DMS 273 (cell line): Measurements from ENCODE around the gene RBM47.
"Not testable (repeated sequence)": the region's sequence is repeated elsewhere in the genome, so short reads cannot be mapped to it uniquely, and the experiment has no call there.

ENCODE experiments used
- DNase-seq: peaks from one replicate; lab custom pipeline; 2025; ENCODE audit not compliant: unreplicated experiment; lab: John Stamatoyannopoulos, UW

RBM47 gene

DNA sequence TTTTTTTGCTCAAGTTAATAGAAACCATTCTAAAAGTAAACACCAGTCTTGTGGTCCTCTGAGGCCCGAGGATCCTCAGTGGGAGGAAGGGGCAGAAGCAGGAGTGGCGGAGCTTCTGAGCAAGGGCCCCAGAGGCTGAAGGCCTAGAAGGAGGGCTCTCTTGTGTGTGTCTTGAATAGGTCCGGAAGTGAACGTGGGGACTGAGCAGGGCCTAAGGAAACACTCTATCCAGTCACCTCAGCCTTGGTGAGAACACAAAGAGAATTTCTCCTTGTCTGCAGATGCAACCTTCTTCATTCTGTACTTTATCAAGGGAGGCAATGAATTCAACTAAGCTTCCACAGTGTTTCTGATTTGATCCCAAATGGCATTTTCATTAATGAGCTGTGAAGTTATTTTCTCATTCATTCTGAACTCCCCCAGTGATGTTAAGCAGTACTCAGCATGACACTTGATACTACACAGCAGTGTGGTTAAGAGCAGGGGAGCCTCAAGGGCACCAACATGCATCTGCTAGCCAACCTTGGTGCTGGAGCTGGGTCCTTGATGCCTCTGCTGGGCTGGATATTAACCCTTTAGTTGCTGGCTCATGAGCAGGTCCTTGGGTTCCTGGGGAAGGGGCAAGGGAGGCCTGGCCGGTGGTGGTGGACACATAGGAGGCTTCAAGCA lies 64.7 kb downstream of the RBM47 start:
- DNase-seq, result peak; percentile 20

DNA sequence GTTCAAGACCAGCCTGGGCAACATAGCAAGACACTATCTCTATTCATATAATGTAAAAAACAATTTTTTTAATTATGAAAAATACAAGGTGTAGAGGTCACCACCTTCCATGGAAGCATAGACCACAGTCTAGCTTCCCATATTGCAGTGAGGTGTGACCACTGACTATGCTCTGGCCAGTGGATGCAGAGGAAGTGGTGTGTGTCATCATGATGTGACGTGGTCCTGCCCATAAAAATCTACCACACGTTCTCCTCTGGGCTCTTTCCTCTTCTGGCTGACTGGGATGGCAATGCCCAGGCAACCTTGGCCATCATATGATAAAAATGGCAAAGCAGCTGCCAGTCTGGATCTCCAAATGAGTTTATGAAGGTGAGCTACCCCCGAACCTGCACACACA lies 65.7 kb downstream of the RBM47 start:
- no peak for DNase-seq

DNA sequence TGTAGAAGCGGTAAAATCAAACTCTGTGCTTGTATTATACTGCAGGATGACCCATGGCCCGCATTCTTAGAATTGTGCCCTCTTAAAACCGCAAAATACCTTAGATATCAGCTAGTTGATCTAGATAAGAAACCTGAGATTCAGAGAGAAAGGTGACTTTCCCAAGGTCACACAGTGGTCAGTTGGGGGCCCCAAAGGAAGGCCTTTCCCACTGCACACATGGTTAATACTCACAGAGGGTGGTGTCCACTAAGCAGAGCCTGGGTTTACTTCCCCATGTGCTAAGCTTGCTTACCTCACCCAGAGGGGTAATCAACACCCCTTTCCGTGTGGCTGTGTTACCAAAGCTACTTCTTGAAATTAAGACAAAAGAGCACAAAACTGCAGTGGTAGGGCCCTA lies 66.3 kb downstream of the RBM47 start:
- no peak for DNase-seq

DNA sequence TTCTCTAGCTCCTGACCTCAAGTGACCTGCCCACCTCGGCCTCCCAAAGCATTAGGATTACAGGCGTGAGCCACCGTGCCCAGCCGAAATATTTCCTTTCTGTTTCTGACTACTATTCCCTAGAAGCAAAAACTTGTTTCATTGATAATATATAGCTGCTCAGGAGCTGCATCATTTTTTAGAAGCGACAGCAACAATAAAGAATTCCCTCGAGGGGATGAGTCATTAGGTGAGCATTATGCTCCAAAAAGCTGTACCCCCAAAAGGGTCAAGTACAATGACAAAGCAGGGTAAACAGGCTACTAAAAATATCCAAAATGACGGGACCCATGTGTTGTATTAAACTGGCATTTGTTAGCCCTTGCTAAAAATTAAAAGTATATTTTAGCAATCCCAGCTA lies 67.0 kb downstream of the RBM47 start:
- no peak for DNase-seq

DNA sequence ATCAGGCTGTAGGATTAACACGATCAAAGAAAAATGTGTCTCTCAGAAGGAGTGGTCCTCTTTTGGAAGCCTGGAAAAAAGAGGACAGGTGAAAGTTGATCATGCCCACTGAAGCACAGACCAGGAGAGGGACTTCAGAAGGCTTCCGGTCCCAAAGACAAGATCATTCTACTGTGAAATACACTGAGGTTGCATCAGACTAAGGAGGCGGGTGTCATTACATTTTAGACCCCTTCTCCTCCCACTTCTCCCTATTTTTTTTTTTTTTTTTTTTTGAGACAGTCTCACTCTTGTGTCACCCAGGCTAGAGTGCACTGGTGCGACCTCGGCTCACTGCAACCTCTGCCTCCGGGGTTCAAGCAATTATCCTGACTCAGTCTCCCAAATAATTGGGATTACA lies 67.5 kb downstream of the RBM47 start:
- no peak for DNase-seq

DNA sequence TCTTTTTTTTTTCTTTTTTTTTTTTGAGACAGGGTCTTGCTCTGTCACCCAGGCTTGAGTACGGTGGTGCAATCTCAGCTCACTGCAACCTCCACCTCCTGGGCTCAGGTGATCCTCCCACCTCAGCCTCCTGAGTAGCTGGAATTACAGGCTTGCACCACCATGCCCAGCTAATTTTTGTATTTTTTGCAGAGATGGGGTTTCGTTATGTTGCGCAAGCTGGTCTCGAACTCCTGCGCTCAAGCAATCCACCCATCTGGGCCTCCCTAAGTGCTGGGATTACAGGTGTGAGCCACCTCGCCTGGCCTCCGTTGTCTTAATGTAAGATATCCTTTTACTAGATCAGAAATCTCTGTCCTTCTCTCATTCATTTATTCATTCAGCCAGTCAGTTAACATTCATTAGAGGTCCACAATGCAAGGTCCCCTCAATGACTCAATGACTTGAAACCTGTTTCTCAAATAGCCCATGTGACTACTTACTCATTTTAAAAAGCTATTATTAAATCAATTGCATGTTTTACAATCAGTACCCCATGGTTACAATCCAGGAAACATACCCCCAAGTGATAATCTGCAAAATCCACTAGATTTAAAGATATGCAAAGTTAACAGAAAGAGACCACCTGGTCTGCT lies 68.0 kb downstream of the RBM47 start:
- not testable (repeated sequence) for DNase-seq

DNA sequence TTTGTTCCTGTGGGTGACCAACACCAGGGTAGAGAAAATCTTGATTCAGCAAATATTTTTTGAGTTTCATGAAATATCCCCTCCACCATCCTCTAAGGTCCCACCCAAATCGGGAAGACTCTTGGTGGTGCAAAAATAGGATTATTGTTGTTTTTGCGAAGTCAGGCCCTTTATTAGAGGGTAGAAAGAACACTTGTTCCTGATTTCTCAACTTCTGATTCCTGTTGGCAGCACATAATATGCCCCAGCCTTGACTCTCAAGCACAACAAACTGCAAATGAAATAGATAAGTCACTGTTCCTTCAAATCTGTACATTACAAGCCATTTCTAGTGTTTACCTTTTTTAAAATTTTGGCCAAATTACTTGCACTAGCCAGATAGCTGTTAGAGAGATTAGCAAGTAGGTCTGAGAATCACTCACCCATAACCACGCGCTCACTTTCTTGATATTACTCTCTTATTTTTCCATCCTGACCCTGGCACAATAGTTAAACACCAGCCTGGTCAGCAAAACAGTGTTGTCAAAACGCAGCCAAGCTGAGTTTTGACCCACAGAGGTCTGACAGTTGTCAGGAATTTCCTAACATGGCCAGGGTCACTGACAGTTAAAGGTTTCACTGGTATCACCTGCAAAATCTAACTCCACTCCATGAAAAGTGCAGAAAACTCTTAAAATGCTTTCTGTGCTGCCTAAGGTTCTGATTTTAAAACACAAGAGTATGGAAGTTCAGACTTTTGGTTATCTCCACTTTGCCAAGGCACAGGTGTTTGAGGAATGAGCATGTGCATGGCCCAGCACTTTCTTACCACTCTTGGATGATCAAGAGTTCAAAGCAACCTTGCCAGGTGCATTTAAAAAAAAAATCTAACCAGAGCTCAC lies 69.8 kb downstream of the RBM47 start:
- DNase-seq, result no peak

DNA sequence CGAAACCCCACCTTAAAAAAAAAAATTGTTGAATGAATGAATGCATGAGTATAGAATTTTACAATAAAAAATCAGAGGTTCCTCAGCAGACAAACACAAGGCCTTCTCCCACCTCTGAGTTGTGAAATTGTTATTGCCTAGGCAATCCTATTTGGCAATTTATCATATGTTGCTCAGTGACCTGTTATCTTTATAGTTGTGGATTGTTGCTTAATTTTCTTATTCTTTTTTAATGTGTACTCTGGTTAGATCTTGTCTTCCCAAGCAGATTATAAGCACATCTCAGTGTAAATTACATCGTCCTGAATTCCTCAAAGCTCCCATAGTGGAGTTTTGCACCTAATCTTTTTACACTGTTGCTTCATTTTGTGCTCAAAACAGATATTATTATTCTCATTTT lies 71.9 kb downstream of the RBM47 start:
- DNase-seq, result no peak

DNA sequence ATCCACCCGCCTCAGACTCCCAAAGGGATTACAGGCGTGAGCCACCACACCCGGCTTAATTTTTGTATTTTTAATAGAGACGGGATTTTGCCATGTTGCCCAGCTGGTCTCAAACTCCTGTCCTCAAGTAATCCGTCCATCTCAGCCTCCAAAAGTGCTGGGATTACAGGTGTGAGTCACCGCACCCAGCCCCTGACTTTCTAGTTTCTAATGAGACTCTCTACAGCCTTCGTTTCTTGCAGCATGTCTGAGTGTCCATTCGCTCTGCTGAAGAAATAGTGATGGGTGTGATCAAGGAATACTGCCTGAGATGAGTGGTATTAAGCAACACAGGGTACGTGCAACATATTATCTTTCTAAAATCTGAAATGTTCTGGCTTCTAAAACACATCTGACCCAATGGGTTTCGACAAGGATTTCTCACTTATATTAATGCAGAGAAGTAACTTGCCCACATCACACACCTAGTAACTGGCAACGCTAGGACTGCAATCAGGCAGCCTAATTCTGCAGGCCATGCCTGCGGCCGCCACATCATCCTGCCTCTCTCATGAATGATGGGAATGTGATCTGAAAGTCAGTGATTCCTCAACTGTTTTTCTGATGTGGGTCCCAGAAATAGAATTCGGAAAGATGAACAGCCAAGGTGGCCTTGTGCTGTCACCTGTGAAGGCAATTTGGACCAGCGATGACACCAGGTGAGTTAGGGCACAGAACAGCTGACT lies 74.3 kb downstream of the RBM47 start:
- no peak for DNase-seq

DNA sequence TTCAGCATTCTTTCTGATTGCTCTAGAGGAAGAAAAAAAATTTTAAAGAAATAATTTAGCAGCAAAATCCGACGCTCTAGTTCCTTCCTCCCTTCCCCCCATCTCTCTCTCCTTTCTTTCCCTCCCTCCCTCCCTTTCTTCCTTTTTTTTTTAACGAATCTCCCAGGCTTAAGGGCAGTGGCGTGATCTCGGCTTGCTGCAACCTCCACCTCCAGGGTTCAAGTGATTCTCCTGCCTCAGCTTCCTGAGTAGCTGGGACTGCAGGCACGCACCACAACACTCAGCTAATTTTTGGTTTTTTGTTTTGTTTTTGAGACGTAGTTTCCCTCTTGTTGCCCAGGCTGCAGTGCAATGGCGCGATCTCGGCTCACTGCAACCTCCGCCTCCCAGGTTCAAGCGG lies 75.0 kb downstream of the RBM47 start:
- not testable (repeated sequence) for DNase-seq

DNA sequence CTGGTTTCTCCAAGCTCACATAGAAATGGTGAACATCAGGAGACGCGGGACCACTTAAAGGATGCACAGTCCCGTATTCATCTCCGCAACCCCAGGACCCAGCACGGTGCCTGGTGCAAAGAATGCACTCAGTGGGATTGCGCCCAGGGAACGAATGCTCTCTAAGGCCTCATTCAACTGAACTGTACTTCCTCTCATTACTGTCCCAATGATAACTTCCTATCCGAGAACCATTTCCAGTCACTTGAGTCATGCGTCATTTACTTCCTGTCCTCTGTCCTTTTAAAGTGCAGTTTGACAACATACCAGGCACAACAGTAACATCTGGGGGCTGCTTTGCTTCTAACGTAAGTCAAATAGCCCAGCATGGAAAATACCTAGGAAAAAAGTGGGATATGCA lies 75.7 kb downstream of the RBM47 start:
- no peak for DNase-seq

DNA sequence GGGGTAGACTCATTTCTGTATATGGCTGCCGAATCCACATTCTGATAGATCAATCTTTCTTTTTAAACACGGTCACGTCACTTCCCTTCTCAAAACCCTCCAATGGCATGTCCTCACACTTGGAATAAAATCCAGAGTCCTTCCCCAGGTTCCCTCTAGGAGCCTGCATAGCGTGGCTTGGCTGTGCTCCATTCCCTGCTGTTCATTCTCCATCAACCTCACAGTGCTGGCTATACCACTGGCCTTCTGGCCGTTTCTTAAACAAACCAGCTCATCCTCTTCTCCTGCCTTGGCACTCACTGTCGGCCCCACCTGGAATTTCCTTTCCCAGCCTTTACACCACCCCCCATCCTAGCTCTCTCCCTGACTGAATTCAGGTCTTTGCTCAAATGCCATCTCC lies 77.1 kb downstream of the RBM47 start:
- DNase-seq, result peak; percentile 11

DNA sequence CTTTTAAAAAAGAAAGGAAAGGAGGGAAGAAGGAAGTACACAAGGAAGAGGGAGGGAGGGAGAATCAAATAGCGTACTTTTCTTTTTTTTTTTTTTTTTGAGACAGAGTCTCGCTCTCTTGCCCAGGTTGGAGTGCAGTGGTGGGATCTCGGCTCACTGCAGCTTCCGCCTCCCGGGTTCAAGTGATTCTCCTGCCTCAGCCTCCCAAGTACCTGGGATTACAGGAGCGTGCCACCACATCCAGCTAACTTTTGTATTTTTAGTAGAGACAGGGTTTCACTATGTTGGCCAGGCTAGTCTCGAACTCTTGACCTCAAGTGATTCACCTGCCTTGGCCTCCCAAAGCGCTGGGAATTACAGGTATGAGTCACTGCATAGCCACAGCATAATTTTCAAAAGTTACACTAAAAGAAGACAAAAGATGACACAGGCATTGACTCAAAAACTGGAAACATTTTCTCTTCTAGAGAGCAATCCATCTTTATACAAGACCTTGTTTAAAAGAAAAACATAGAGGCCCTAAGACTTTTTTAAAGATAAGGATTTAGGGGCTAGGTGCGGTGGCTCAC lies 78.0 kb downstream of the RBM47 start:
- not testable (repeated sequence) for DNase-seq

DNA sequence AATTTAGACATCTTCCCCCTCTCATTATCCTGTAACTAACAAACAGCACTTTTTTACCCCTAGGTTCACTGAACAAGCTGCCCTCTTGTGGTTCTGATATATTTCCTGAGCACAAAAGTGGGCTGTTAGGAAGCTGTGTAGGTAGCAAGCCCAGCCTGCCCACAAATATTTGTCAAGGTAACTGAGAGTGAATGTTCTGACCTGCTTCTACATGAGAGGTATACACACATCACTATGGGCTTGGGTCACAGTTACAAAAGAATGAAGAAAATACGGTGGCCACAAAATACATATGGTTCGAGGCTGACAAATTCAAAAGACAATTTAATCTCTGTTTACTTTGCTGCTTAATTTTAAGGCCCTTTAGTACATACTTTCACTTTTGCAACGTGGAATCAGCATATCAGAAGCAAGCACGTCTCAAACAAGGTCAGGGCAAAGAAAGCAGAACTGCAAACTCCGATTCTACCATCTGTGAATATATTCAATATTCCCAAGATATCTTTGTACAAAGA lies 78.7 kb downstream of the RBM47 start:
- peak; percentile 22 for DNase-seq

DNA sequence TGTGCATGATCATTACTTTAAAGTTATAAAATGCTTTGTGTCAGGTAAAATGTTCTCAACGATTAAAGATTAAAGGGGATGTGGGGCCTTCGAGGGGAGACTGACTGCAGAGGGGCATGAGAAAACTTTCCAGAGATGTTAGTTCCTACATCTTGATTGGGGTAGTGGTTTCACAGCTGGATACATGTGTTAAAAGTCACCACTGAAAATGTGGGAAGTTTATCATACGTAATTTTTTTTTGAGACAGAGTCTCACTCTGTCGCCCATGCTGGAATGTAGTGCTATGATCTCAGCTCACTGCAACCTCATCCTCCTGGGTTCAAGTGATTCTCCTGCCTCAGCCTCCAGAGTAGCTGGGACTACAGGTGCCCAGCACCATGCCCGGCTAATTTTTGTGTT lies 79.5 kb downstream of the RBM47 start:
- DNase-seq, result no peak

DNA sequence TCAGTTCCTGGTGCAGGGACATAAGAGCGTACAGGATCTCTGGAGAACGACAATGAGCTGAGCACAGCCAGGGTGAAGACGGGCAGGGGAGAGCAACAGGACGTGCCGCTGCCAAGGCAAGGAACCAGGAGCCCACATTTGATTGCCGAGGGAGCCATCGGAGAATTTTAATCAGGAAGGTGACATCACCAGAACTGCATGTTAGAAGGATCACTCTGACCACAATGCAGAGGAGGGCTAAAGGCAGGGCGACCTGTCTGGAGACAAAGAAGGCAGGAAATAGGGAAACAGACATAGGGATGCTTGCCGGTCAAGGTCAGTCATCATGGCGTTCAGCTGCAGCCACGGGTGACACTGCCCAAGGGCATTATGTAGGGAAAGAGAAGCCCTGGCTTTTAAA lies 81.4 kb downstream of the RBM47 start:
- DNase-seq, result no peak

DNA sequence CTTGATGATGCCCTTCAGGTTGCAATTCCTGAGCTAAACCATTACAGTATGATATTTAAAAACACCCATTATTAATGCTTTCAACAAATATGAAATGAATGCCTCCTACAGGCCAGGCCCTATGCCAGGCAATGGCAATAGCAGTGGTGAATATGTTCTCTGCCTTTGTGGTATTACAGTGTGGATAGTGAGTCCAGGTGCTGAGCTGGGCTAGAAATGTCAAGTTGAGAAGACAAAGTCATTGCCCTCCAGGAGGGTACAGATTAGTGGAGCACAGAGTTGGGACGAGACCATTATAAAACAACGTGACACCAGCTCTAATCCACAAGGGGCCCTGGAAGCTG lies 81.9 kb downstream of the RBM47 start:
- no peak for DNase-seq

DNA sequence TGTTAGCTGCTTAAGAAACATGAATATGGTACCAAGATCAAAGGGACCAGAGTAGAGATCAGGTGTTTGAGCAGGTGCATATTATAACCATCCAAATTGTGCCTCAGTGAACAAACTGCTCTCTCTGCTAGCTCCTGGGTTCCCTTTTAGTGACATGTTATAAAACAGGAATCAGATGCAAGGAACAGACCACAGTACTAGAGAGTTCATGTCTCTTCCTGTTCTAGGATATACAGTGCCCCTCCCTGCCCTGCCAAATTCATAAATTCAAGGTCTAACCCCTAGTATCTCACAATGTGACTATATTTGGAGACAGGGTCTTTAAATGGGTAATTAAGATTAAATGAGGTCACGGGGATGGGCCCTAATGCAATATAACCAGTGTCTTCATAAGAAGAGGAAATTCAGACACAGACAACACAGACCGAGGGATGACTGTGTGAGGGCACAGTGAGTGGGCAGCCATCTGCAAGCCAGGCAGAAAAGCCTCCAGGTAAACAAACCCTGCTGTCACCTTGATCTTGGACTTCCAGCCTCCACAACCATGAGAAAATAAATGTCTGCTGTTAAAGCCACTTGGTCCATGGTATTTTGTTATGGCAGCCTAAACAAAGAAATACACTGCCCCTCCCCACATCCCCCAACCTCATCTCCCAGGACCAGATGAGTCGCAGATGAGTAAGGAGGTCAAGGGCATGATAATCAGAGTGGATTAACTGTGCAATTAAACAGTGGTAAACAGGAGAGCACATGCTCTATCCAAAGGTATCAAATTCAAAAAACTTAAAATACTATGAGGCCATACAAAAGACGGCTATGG lies 82.5 kb downstream of the RBM47 start:
- DNase-seq, result no peak

DNA sequence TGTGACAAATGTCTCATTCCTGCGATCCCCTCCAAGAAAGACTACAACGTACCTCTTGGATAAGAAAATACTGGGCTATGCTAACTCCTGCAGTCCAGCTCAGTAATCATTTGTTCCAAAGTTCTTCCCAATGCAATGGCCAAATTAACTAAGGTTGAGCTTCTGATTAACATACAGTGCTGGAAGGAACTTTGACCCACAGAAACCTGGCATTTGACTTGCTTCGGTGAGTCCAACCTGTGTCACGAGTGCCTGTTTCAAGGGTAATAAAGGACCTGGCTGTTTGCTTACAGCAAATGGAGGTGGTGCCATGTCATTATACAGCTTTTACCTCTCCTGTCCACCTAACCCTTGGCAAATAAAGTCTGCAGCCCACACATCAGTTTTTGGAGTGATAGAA lies 83.2 kb downstream of the RBM47 start:
- DNase-seq, result no peak

DNA sequence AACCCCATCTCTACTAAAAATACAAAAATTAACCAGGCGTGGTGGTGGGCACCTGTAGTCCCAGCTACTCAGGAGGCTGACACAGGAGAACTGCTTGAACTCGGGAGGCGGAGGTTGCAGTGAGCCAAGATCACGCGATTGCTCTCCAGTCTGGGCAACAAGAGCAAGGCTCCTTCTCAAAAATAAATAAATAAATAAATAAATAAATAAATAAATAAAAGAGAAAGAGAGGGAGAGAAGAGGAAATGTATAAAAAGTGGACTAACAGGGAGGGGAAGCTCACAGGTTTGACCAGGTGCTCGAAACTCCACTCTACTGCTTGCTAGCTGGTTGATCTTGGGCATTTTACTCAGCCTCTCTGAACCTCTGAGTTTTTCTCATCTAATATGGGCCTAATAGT lies 84.2 kb downstream of the RBM47 start:
- DNase-seq, result not testable (repeated sequence)
